ENCODE data around the gene DPYD.

DNA sequence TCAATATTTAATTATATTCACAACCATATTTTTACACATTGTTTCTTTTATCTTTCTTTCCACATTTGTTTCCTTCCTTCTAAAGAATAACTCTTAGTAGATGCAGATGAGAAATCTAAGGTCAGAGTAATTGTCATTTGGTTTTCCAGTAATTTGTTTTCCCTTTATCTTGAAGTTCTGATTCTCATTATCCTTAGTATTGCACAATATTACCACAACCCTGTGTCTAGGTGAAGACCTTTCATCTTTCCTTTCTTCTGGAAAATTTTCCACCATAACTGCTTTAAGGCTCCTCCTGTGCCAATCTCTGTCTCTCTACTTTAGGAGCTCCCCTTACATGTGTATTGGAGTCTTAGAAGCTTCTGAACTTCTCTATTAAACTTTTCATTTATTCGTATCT is 209.0 kb downstream of the DPYD start:
- TF ChIP-seq, protein P1, sequence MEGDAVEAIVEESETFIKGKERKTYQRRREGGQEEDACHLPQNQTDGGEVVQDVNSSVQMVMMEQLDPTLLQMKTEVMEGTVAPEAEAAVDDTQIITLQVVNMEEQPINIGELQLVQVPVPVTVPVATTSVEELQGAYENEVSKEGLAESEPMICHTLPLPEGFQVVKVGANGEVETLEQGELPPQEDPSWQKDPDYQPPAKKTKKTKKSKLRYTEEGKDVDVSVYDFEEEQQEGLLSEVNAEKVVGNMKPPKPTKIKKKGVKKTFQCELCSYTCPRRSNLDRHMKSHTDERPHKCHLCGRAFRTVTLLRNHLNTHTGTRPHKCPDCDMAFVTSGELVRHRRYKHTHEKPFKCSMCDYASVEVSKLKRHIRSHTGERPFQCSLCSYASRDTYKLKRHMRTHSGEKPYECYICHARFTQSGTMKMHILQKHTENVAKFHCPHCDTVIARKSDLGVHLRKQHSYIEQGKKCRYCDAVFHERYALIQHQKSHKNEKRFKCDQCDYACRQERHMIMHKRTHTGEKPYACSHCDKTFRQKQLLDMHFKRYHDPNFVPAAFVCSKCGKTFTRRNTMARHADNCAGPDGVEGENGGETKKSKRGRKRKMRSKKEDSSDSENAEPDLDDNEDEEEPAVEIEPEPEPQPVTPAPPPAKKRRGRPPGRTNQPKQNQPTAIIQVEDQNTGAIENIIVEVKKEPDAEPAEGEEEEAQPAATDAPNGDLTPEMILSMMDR (conservative IDR thresholded peaks at IDR 0.05; ENCODE audit: low read length), result no peak
- no peak for TF ChIP-seq EZH2phosphoT487 (IDR thresholded peaks at IDR 0.05; ENCODE audit: borderline replicate concordance)

All from Loucy (cell line).